Fibroblast of lung (primary cell): ENCODE measurements around the gene UGGT2. TPM values are rescaled to one million over a fixed set of nuclear protein-coding genes. Genes with fewer than 3 reads are reported as not detected.
"Not testable (repeated sequence)": the region's sequence is repeated elsewhere in the genome, so short reads cannot be mapped to it uniquely, and the experiment has no call there.

Source experiments
- DNase-seq, 2 donors: peaks; one replicate each; pipeline versions ENCODE4 v3.0.0 to v3.0.0-alpha.2; 2010; ENCODE audit warnings: low read depth in 2 of 2
- H2AFZ ChIP-seq: 2 replicates; pipeline ENCODE4 v1.5.1; 2012; ENCODE audit warnings: low read length, control low read depth, inconsistent platforms
- H3K27ac ChIP-seq: 2 replicates; pipeline ENCODE4 v1.5.1; 2011; ENCODE audit warnings: low read length, control low read depth; ENCODE audit not compliant: insufficient read depth
- H3K27me3 ChIP-seq: 2 replicates; pipeline ENCODE4 v1.5.1; 2011; ENCODE audit warnings: mild to moderate bottlenecking, low read length; ENCODE audit not compliant: control insufficient read depth, insufficient read depth
- H3K36me3 ChIP-seq: 2 replicates; pipeline ENCODE4 v1.5.1; 2011; ENCODE audit warnings: low read length; ENCODE audit not compliant: control insufficient read depth, insufficient read depth
- H3K4me1 ChIP-seq: 2 replicates; pipeline ENCODE4 v1.5.1; 2011; ENCODE audit warnings: low read length; ENCODE audit not compliant: control insufficient read depth, insufficient read depth; ENCODE audit errors: extremely low read depth
- H3K4me2 ChIP-seq: 2 replicates; pipeline ENCODE4 v1.5.1; 2011; ENCODE audit warnings: low read length, control low read depth; ENCODE audit not compliant: insufficient read depth; ENCODE audit errors: extremely low read depth
- H3K4me3 ChIP-seq, 4 experiments: fragments of 200-600 bp in 1 of 4; sonication (generic) in 1 of 4; replicated peaks in 1 of 4; 2 replicates each; pipeline ENCODE4 v1.5.1; 2011 to 2016; ENCODE audit warnings: low read length in 4 of 4, low read depth in 3 of 4, mild to moderate bottlenecking in 3 of 4, control low read depth in 2 of 4, inconsistent platforms in 1 of 4, mixed read lengths in 1 of 4; ENCODE audit not compliant: insufficient read depth in 1 of 4; ENCODE audit errors: control extremely low read depth in 1 of 4
- H3K79me2 ChIP-seq: 2 replicates; pipeline ENCODE4 v1.5.1; 2012; ENCODE audit warnings: mild to moderate bottlenecking, low read length, inconsistent platforms; ENCODE audit not compliant: control insufficient read depth, insufficient read depth
- H3K9ac ChIP-seq: 2 replicates; pipeline ENCODE4 v1.5.1; 2011; ENCODE audit warnings: mild to moderate bottlenecking, low read length, control low read depth; ENCODE audit not compliant: insufficient read depth
- H3K9me3 ChIP-seq: 2 replicates; pipeline ENCODE4 v1.5.1; 2012; ENCODE audit warnings: low read depth, low read length; ENCODE audit not compliant: control insufficient read depth, insufficient read depth
- H4K20me1 ChIP-seq: 2 replicates; pipeline ENCODE4 v1.5.1; 2011; ENCODE audit warnings: low read length; ENCODE audit not compliant: control insufficient read depth, insufficient read depth; ENCODE audit errors: extremely low read depth
- EZH2 ChIP-seq: IDR thresholded peaks from 2 replicates; pipeline ENCODE4 v1.5.1; 2012; ENCODE audit warnings: low read length, control low read depth, mild to moderate bottlenecking; ENCODE audit errors: missing control alignments
- polyA plus RNA-seq, 2 donors: library from polyadenylated mRNA; depleted of rRNA in 1 of 2; stranded (reverse) in 1 of 2; unstranded in 1 of 2; fragments of >200 nt; gene quantifications; 2 replicates each; pipeline ENCODE4 v1.2.1, GENCODE V29; 2011 to 2012; ENCODE audit warnings: missing spikeins in 1 of 2
- total RNA-seq: library from RNA; depleted of rRNA; stranded (reverse); fragments of >200 nt; gene quantifications from 2 replicates; pipeline ENCODE4 v1.2.1, GENCODE V29; 2014
- TF ChIP-seq, protein P1 (sequence below), 2 donors: IDR thresholded peaks in 1 of 2; conservative IDR thresholded peaks in 1 of 2; 1 replicate in 1 of 2; 2 replicates in 1 of 2; pipeline ENCODE4 v1.5.1; 2011 to 2012; ENCODE audit warnings: low read length in 2 of 2, control low read depth in 1 of 2, inconsistent platforms in 1 of 2, low read depth in 1 of 2, mild to moderate bottlenecking in 1 of 2

The UGGT2 gene
- total and polyA plus RNA-seq, 2 donors (not counting 1 experiment from before 2014, with no cell fraction given): 26.3 to 47.2 TPM

DNA sequence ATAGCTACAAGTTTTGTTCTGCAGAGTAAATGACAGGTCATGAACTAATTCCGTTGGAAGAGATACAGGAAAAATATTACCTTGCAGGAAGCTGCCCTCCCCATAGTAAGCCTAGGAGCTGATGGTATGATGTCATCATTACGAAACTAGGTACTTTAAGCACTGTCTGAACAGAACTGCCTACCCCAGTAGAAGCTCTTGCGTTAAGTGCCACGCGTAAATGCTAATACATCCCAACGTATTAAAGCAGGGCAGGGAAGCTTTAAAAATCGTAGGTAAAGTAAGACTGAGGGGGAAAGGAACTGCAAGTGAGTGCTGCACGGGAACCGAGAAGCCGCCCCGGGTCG is 572 bp downstream of the UGGT2 start:
- Histone ChIP-seq H3K27ac (peak overlapping the region; percentile 99), H3K27me3 (no peaks in the 10 kb centered on the region), H3K79me2 (peaks cover 22% of the 10 kb centered on the region), H2AFZ (peak overlapping the region; percentile 99), H4K20me1 (no peaks in the 10 kb centered on the region), H3K36me3 (no peaks in the 10 kb centered on the region), H3K4me3 (peak overlapping the region; percentile 89 to 99 (median 98)), H3K4me2 (peak overlapping the region; percentile 78), H3K9ac (peak overlapping the region; percentile 98), H3K9me3 (no peaks in the 10 kb centered on the region), H3K4me1 (no peaks in the 10 kb centered on the region)
- TF ChIP-seq, protein P1, sequence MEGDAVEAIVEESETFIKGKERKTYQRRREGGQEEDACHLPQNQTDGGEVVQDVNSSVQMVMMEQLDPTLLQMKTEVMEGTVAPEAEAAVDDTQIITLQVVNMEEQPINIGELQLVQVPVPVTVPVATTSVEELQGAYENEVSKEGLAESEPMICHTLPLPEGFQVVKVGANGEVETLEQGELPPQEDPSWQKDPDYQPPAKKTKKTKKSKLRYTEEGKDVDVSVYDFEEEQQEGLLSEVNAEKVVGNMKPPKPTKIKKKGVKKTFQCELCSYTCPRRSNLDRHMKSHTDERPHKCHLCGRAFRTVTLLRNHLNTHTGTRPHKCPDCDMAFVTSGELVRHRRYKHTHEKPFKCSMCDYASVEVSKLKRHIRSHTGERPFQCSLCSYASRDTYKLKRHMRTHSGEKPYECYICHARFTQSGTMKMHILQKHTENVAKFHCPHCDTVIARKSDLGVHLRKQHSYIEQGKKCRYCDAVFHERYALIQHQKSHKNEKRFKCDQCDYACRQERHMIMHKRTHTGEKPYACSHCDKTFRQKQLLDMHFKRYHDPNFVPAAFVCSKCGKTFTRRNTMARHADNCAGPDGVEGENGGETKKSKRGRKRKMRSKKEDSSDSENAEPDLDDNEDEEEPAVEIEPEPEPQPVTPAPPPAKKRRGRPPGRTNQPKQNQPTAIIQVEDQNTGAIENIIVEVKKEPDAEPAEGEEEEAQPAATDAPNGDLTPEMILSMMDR (conservative IDR thresholded peaks at IDR 0.05 in 1 of 2, IDR thresholded peaks at IDR 0.05 in 1 of 2; ENCODE audit: low read depth in 1 of 2, low read length in 2 of 2): no peak
- no peak for TF ChIP-seq EZH2
- peak; percentile 75 to 79 for DNase-seq

GRCh38 chr13:96051946-96052345 is 1.3 kb downstream of the UGGT2 start:
- not testable (repeated sequence) for H3K27ac ChIP-seq, H3K4me1 ChIP-seq, H2AFZ ChIP-seq, H3K36me3 ChIP-seq, H4K20me1 ChIP-seq, H3K9ac ChIP-seq, H3K27me3 ChIP-seq, DNase-seq, H3K9me3 ChIP-seq
- H3K79me2 ChIP-seq: peaks cover 23% of the 10 kb centered on the region
- H3K4me2 ChIP-seq: peak overlapping the region; percentile 4
- H3K4me3 ChIP-seq: peak overlapping the region in 2 of 4 experiments; percentile 89 to 98

GRCh38 chr13:96051491-96051890 is 1.7 kb downstream of the UGGT2 start:
- not testable (repeated sequence) for H3K9ac ChIP-seq, H3K4me2 ChIP-seq, H3K27me3 ChIP-seq, H3K4me1 ChIP-seq, H2AFZ ChIP-seq, H3K9me3 ChIP-seq, DNase-seq, H3K4me3 ChIP-seq, H4K20me1 ChIP-seq, H3K36me3 ChIP-seq, H3K27ac ChIP-seq
- H3K79me2 ChIP-seq: peaks cover 28% of the 10 kb centered on the region

DNA sequence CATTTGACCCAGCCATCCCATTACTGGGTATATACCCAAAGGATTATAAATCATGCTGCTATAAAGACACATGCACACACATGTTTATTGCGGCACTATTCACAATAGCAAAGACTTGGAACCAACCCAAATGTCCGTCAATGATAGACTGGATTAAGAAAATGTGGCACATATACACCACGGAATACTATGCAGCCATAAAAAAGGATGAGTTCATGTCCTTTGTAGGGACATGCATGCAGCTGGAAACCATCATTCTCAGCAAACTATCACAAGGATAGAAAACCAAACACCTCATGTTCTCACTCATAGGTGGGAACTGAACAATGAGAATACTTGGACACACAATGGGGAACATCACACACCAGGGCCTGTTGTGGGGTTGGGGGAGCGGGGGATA is 2.2 kb downstream of the UGGT2 start:
- DNase-seq, H3K27ac ChIP-seq, H4K20me1 ChIP-seq, H3K9me3 ChIP-seq, H2AFZ ChIP-seq, H3K27me3 ChIP-seq, H3K4me2 ChIP-seq, H3K36me3 ChIP-seq, H3K9ac ChIP-seq, H3K4me3 ChIP-seq, H3K4me1 ChIP-seq: not testable (repeated sequence)
- peaks cover 33% of the 10 kb centered on the region for H3K79me2 ChIP-seq

- not testable (repeated sequence) for H3K27ac ChIP-seq, H3K9ac ChIP-seq, H2AFZ ChIP-seq, H3K9me3 ChIP-seq, H3K27me3 ChIP-seq, H3K36me3 ChIP-seq, H3K4me1 ChIP-seq, H3K4me2 ChIP-seq, H4K20me1 ChIP-seq, H3K4me3 ChIP-seq, DNase-seq
- peaks cover 36% of the 10 kb centered on the region for H3K79me2 ChIP-seq
These were observed 6.6 kb downstream of the UGGT2 start for GRCh38 chr13:96046449-96047126.
